ENCODE data around the gene ITIH2.

The ITIH2 gene

DNA sequence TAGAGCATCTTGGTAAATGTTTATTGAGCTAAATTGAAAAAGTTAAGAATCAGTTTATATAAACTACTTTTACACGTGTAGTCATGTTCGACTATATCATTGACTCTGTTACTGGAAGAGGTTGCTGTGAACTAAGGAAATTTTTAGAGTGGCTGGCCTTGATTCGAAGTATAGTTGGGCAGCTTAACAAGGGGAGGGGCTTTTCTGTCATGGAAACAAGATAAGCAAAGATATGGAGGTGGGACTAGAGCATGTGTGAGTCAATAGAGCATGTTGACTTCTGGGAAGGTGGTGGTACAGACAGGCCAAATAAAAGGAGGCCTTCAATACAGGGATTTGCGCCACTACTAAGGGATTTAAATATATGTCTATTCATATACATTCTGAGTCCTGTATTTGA, 92.5 kb downstream of the ITIH2 start:
- no peak for DNase-seq (ENCODE audit: low read depth)

DNA sequence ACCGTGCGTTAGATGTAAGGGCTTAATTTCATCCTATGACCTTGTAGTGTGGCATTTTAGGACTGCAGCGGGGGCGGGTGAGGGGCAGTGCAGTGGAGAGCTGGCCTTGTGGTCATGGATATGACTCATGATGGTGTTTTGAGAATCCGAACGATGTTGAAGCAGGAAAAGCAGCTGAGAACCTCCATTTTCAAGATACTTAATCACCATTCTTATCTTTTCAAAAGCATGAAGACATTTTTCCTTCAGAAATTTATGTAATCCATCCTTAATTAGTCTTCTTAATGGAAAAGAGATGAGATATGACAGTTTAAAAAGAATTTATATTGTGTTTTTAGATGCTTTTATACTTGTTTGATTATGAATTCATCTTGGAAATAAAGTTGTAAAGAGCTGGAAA, 94.5 kb downstream of the ITIH2 start:
- DNase-seq (ENCODE audit: low read depth) = no peak

Measured in T-helper 22 cell (primary cell).